ENCODE data around the gene FKBP5.
"Not testable (repeated sequence)": the region's sequence is repeated elsewhere in the genome, so short reads cannot be mapped to it uniquely, and the experiment has no call there.

The FKBP5 gene

GRCh38 chr6:35724471-35724870 is 35.8 kb upstream of the FKBP5 start:
- DNase-seq (ENCODE audit: insufficient read length, low spot score) (no peak), FAIRE-seq (no peak)

- FAIRE-seq, result no peak
- no peak for DNase-seq (ENCODE audit: insufficient read length, low spot score)
Observed at GRCh38 chr6:35724059-35724458, 35.3 kb upstream of the FKBP5 start.

GRCh38 chr6:35723587-35723986 is 34.9 kb upstream of the FKBP5 start:
- DNase-seq (ENCODE audit: insufficient read length, low spot score), result no peak
- no peak for FAIRE-seq

- DNase-seq (ENCODE audit: insufficient read length, low spot score), result no peak
- no peak for FAIRE-seq
Observed at GRCh38 chr6:35722121-35722761, 33.5 kb upstream of the FKBP5 start.

DNA sequence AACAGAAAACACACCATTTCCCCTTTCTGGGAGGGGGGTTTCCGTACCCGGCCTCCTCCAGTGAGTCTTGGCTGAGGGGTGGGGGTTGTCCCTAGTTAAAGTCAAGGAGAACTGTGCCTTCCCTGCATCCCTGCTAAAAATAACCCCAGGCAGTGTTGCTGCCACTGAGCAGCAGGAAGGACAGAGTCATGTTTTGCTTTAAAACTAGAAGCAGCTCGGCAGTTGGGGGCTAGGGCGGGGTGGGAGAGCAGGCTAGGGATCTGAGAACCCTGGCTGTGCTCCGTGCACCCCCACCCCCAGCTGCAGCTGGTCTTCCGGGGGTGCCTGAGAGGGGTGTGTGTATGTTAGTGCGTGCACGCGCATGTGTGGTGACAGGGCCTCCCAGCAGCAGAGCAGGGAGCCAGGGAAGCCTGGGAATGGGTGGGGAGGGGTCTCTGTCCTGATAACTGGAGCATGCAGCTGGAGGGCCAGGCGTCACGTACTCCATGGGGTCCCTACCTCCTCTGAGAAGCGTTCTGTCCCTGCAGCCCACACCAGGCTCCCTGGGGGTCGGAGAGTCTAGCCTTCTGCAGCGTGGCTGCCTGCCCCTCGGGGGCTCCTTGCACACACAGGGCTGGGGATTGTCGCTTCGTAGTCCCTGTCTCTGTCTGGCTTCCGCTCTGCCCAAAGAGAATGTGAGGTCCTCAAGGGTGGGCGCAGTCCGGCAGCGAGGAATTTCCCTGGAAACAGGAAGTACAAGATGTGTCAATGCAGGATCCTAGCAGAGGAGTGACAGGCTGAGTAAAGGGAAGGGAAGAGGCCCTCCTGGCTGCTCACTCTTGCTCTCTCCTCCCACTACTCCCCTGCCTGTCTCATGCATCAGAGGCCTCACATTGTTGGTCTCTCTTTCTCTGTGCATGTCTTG is 31.4 kb upstream of the FKBP5 start:
- no peak for FAIRE-seq
- DNase-seq (ENCODE audit: insufficient read length, low spot score), result peak; percentile 54

DNA sequence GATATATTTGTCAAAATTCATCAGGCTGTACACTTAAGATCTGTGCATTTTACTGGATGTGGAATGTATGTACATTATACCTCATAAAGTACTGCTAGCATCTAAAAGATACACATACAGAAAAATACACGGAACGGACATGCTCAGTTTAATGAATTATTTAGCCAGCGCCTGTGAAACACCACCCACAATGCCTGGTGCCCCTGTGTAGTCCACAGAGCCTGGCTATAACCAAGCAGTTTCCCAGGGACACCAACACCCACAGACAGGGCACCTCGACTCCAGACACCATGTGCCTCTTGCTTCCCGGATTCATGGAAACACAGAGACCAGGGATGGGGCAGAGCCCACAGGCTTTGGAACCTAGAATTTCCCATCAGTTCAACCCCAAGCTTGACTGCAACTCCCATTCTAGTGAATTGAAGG is 30.7 kb upstream of the FKBP5 start:
- no peak for DNase-seq (ENCODE audit: insufficient read length, low spot score)
- no peak for FAIRE-seq

- DNase-seq (ENCODE audit: insufficient read length, low spot score), result no peak
- no peak for FAIRE-seq
Observed at GRCh38 chr6:35718911-35719381, 30.2 kb upstream of the FKBP5 start.

DNA sequence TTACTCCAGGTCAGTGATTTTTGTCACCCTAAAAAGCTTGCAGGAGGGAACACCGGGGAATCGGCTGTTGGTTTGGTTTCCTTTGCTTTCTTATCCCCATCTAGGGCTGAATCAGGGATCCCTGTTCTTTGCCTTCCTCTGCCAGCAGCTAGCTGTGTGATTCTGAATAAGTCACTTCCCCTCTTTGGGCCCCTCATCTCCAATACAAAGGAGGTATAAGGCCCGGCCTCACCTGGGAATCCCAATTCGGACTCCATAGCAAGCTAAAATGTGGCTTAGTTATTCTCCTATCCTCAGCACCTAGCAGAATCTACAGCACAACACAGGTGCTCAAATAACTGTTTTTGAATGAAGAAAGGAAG is 29.6 kb upstream of the FKBP5 start:
- no peak for DNase-seq (ENCODE audit: insufficient read length, low spot score)
- FAIRE-seq, result no peak

DNA sequence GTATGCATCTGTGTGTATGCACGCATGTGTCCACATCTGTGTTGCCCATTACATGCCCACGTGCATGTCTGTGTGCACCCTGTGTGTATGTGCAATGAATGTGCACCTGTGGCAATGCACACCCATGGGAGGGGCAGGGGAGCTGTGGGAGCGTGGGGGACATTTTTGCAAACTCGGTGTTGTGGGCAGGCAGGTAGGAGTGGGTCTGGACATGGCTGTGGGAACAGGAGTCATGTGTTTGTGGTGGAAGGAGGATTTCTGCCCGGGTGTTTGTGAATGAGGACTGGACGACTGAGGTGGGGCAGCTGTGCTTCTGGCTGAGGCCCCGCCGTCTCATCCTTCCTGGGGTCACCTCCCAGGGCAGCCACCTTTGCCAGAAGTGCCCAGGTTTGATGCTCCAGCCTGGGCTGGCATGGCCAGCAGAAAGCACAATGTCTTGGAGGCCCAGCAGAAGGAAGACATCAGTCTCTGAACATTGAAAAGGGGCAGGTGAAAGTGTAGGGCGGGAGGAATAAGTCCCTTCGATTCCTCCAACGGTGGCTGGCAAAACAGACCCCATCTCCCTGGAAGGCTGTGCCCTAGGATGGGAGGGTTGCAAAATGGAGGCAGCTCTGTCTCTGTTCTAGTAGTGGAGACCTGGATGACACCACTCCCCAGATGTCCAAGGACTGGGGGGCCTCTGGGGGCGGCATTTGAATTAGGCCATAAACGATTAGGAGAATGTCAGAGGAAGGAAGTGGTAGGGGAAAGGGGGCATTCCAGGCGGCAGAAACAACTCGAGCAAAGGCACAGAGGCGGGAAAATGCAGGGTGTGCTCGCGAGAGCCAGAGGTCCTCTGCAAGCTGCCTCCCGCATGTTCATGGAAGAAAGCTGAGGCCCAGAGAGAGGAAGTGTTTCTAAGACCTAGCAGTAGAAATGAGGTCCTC is 29.0 kb upstream of the FKBP5 start:
- DNase-seq (ENCODE audit: insufficient read length, low spot score), result no peak
- no peak for FAIRE-seq

GRCh38 chr6:35716798-35717197 is 28.1 kb upstream of the FKBP5 start:
- DNase-seq (ENCODE audit: insufficient read length, low spot score), result no peak
- no peak for FAIRE-seq

DNA sequence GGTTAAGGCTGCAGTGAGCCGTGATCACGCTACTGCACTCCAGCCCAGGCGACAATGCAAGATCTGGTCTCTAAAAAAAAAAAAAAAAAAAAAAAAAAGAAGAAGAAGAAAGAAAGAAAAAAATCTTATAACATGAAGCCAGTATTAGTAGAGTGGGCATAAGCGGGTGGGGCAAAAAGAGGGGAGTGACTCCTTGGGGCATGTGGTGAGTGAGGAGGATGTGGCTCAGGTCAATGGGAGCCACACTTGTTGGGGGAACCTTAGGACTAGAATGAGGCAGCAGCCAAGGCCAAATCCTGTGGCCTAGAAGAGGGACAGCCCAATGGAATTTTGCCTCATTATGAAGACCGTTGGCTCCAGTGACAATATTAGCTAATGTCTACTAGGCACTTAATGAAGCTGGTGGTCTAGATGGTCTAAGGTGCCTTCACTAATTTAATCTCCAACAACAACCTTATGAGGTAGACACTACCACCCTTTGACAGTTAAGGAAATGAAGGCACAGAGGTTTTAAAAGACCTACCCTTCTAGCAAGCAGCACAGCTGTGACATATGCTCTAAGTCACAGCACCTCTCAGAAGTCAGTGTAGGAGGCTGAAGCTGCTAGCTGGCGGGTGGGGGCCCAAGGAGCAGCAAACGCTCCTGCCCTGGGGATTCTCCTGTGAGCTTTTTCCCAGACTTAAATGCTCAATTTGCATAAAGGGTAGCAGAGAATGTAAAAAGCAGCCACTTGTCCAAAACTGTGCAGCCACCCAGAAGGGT is 24.5 kb upstream of the FKBP5 start:
- DNase-seq (ENCODE audit: insufficient read length, low spot score) (no peak), FAIRE-seq (no peak)

DNA sequence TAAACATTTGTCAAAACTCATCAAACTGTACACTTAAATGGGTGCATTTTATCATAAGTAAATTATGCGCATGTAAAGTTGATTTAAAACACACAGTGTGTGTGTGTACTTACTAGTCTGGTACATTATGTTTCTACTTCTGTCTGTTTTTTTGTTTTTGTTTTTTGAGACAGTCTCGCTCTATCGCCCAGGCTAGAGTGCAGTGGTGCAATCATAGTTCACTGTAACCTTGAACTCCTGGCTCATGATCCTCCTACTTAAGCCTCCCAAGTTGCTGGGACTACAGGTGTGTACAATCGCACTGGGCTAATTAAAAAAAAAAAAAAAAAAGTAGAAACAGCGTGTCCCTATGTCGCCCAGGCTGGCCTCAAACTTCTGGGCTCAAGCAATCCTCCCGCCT is 23.0 kb upstream of the FKBP5 start:
- FAIRE-seq, result no peak

DNA sequence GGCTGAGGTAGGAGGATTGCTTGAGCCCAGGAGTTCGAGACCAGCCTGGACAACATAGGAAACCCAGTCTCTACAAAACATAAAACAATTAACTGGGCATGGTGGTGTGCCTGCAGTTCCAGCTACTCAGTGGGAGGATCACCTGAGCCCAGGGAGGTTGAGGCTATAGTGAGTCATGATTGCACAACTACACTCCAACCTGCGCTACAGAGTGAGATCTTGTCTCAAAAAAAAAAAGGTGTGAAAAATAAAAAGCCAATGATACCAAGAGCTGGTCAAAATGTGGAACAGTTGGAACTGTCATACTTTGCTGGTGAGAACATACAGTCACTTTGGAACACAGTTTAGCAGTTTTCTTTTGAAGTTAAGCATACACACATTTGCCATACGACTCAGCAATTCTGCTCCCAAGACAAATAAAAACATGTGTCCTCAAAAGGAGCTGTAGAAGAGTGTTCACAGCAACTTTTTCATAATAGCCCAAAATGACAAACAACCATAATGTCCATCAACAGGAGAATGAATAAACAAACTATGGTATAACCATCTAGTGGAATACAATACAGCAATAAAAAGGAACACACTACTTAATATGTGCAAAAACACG is 21.6 kb upstream of the FKBP5 start:
- DNase-seq (ENCODE audit: insufficient read length, low spot score) (no peak), FAIRE-seq (no peak)

More for the DNA sequence above, 23.0 kb upstream of the FKBP5 start:
- no peak for DNase-seq (ENCODE audit: insufficient read length, low spot score)

DNA sequence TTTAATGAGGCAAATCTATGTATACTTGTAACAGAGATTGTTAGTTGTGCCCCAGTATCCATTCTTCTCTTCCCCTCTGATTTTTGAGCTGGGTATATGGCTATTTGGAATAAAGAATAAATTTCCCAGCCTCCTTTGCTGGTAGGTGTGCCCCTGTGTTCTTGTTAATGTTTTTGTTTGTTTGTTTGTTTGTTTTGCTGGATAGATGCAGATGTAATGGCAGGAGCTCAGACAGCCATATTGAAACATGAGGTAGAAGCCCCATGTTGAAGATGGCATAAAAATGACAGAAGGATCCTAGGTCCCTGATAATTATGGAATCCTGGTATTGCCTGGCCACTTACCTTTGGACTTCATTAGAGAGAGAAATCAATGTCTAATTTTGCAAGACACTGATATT is 19.9 kb upstream of the FKBP5 start:
- DNase-seq (ENCODE audit: insufficient read length, low spot score) (no peak), FAIRE-seq (no peak)

DNA sequence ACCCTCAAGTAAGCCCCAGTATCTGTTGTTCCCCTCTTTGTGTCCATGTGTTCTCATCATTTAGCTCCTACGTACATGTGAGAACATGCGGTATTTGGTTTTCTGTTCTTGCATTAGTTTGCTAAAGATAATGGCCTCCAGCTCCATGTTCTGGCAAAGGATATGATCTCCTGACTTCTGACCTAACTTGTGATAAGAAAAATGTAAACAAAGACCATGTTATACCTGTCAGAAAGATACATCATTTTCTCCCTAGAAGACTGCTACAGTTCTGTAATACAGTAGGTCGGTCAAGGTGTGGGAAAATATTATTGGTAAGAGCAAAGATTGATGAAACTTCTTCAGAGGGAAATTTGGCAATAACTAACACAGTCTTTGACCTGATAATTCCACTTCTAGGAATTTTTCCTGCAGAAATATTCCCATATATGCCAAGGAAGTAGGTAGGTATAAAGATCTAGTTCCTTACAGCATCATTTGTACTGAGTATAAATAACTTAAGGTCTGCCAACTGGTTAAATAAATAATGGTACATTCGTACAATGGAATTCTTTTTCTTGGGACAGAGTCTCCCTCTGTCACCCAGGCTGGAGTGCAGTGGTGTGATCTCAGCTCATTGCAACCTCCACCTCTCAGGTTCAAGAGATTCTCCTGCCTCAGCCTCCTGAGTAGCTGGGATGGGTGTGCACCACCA is 19.1 kb upstream of the FKBP5 start:
- FAIRE-seq, result no peak
- DNase-seq (ENCODE audit: insufficient read length, low spot score), result no peak

DNA sequence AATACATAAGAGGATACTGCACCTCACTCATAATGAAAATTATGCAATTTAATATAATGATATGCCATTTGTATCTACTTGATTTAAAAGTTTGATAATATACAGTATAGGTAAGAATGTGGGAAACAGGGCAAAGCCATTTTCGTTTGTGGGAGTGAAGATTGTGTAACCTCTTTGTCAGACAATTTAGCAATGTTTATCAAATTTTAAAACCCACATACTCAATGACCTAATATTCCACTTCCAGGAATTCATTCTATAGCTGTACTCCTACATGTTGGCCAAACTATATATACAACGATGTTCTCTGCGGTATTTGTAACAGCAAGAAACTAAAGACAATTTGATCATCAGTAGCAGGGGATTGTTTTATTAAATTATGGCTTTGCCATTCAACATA is 17.8 kb upstream of the FKBP5 start:
- no peak for DNase-seq (ENCODE audit: insufficient read length, low spot score)
- no peak for FAIRE-seq

DNA sequence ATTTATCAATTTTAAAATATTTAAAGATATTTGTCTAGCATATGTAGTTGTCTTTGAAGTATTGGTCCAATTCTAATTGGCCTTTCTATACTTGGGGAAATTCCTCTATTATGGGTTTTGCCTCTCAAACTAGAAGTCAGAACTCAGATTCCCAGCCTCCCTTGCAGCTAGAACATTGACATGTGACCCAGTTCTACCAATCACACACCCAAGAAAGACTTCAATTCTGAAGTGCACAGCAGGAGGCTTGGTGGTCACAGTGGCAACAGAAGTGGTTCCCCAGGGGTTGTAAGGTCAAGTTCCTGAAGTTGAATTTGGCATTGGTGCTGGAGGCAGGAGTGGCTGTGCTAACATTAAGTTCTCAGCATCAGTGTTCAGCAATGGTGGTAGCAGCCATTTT is 14.8 kb upstream of the FKBP5 start:
- DNase-seq (ENCODE audit: insufficient read length, low spot score), result no peak
- no peak for FAIRE-seq

- no peak for DNase-seq (ENCODE audit: insufficient read length, low spot score)
- no peak for FAIRE-seq
Observed at GRCh38 chr6:35698858-35699257, 10.1 kb upstream of the FKBP5 start.

GRCh38 chr6:35698430-35698829 is 9.7 kb upstream of the FKBP5 start:
- not testable (repeated sequence) for FAIRE-seq; DNase-seq (ENCODE audit: insufficient read length, low spot score)
